Activated B cell treated with CpG ODN at 0.5 μM for 24 hours (primary cell): ENCODE measurements around the gene HHAT. TPM values are rescaled to one million over a fixed set of nuclear protein-coding genes. Genes with fewer than 3 reads are reported as not detected.
"Not testable (repeated sequence)": the region's sequence is repeated elsewhere in the genome, so short reads cannot be mapped to it uniquely, and the experiment has no call there.

ENCODE experiments used
- ATAC-seq: fragments of 200-7000 bp; cut with Tn5 transposase; one replicate; pipeline ENCODE4 v1.10.0; 2021; ENCODE audit warnings: low read depth, mild to moderate bottlenecking, moderate library complexity
- CTCF ChIA-PET: fragments of 350-600 bp; sonication (Branson Sonifier 250); formaldehyde crosslinking; loops from one replicate; lab custom pipeline; 2021; ENCODE audit warnings: antibody characterized with exemption; lab: Charles Lee
- POLR2A ChIA-PET: fragments of 350-600 bp; sonication (Branson Sonifier 250); formaldehyde crosslinking; loops from one replicate; lab custom pipeline; 2021; ENCODE audit warnings: antibody characterized with exemption; lab: Charles Lee
- DNase-seq: peaks from one replicate; pipeline ENCODE4 v3.0.0; 2022
- H3K27ac Mint-ChIP-seq: one replicate; pipeline ENCODE4 v1.8.0; 2020; ENCODE audit warnings: mixed read lengths
- H3K27me3 Mint-ChIP-seq: one replicate; pipeline ENCODE4 v1.8.0; 2021; ENCODE audit warnings: mixed read lengths
- H3K36me3 Mint-ChIP-seq: one replicate; pipeline ENCODE4 v1.8.0; 2021; ENCODE audit warnings: low read depth, mixed read lengths
- H3K4me1 Mint-ChIP-seq: one replicate; pipeline ENCODE4 v1.8.0; 2021; ENCODE audit warnings: mixed read lengths
- H3K4me3 Mint-ChIP-seq: one replicate; pipeline ENCODE4 v1.8.0; 2020; ENCODE audit warnings: mild to moderate bottlenecking, mixed read lengths
- H3K9me3 Mint-ChIP-seq: one replicate; pipeline ENCODE4 v1.8.0; 2020; ENCODE audit warnings: mixed read lengths
- CTCF ChIP-seq: fragments of 200-600 bp; IDR thresholded peaks from one replicate; pipeline ENCODE4 v1.8.0; 2022; ENCODE audit warnings: antibody characterized with exemption, mild to moderate bottlenecking
- intact Hi-C: fragments of 100-400 bp; cut with micrococcal nuclease; formaldehyde crosslinking; loops from one replicate; pipeline ENCODE4 v1.15.1; 2024
- total RNA-seq: library from RNA; stranded (reverse); gene quantifications from 2 replicates; pipeline ENCODE4 v1.2.3, GENCODE V29; 2022

Gene HHAT
- total RNA-seq, 1 donor from 2014 or later, result 8.5 TPM

DNA sequence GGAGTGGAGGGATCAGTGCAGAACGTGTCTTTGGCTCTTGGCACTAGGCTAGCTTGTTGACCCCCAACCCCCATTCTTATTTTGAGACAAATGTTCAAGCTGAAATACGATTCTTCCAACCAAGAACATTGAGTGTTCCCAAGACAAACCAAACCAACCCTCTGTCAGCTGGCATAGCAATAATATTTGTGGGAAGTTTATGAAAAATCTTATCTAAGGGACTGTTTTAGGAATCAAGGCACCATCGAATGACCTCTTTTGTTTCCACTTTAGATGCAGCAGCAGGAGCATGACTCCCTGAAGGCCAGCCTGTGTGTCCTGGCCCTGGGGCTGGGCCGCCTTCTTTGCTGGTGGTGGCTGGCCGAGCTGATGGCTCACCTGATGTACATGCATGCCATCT is 89.2 kb downstream of the HHAT start:
- H3K9me3 Mint-ChIP-seq, result no peaks in the 10 kb centered on the region

GRCh38 chr1:210418863-210419650 is 90.4 kb downstream of the HHAT start:
- TF ChIP-seq CTCF, result no peak

More for the DNA sequence above, 89.2 kb downstream of the HHAT start:
- POLR2A ChIA-PET, result interaction anchor here (0.5 kb wide), 1 partner anchor 842 kb away, joined by 5 read pairs; no protein-coding TSS in a partner anchor
- intact Hi-C loops, result no loop called here
- no peak for ATAC-seq
- no peak for DNase-seq
- H3K27me3 Mint-ChIP-seq, result no peaks in the 10 kb centered on the region
- H3K36me3 Mint-ChIP-seq, result peaks cover 5% of the 10 kb centered on the region
- no peak overlapping the region for H3K27ac Mint-ChIP-seq
- H3K4me3 Mint-ChIP-seq, result no peak overlapping the region
- TF ChIP-seq CTCF, result no peak
- no peaks in the 10 kb centered on the region for H3K4me1 Mint-ChIP-seq
- CTCF ChIA-PET, result no interaction called here

GRCh38 chr1:210426696-210427095 is 98.0 kb downstream of the HHAT start:
- H3K9me3 Mint-ChIP-seq, H3K27me3 Mint-ChIP-seq, intact Hi-C loops, CTCF ChIA-PET, H3K27ac Mint-ChIP-seq, H3K4me1 Mint-ChIP-seq, DNase-seq, ATAC-seq, H3K4me3 Mint-ChIP-seq, H3K36me3 Mint-ChIP-seq, POLR2A ChIA-PET: not testable (repeated sequence)

More at GRCh38 chr1:210418863-210419650, 90.4 kb downstream of the HHAT start:
- ChIA-PET CTCF (interaction anchor here (1.4 kb wide), 1 partner anchor 16 kb away, joined by 4 read pairs; no protein-coding TSS in a partner anchor), POLR2A (no interaction called here)
- DNase-seq, result no peak
- H3K9me3 Mint-ChIP-seq, result peaks cover 4% of the 10 kb centered on the region
- intact Hi-C loops, result no loop called here
- ATAC-seq, result no peak
- no peaks in the 10 kb centered on the region for H3K27me3 Mint-ChIP-seq
- no peak overlapping the region for H3K4me3 Mint-ChIP-seq
- peaks cover 7% of the 10 kb centered on the region for H3K36me3 Mint-ChIP-seq
- H3K4me1 Mint-ChIP-seq, result no peaks in the 10 kb centered on the region
- no peak overlapping the region for H3K27ac Mint-ChIP-seq

DNA sequence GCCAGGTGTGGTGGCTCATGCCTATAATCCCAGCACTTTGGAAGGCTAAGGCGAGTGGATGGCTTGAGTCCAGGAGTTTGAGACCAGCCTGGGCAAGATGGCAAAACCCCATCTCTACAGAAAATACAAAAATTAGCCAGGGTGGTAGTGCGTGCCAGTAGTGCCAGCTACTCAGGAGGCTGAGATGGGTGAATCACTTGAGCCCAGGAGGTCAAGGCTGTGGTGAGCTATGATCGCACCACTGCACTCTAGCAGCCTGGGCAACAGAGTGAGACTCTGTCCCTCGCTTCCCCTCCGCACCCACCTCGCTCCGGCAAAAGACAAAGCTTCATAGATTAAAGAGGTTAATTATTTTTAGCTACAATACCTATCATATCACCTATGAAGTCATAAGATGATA is 100.0 kb downstream of the HHAT start:
- no peak for TF ChIP-seq CTCF
- intact Hi-C loops, result no loop called here
- POLR2A ChIA-PET, result no interaction called here

GRCh38 chr1:210434223-210434622 is 105.5 kb downstream of the HHAT start:
- no peak for ATAC-seq
- POLR2A ChIA-PET, result no interaction called here
- Mint-ChIP-seq H3K9me3 (no peaks in the 10 kb centered on the region), H3K27me3 (no peaks in the 10 kb centered on the region), H3K4me3 (no peak overlapping the region), H3K36me3 (peaks cover 2% of the 10 kb centered on the region), H3K4me1 (no peaks in the 10 kb centered on the region), H3K27ac (no peak overlapping the region)
- no peak for TF ChIP-seq CTCF
- CTCF ChIA-PET, result no interaction called here
- intact Hi-C loops, result no loop called here
- DNase-seq, result no peak

More for the DNA sequence above, 100.0 kb downstream of the HHAT start:
- Mint-ChIP-seq H3K9me3 (peaks cover 4% of the 10 kb centered on the region), H3K27ac (no peak overlapping the region), H3K4me1 (peaks cover 7% of the 10 kb centered on the region), H3K36me3 (peaks cover 5% of the 10 kb centered on the region), H3K27me3 (no peaks in the 10 kb centered on the region), H3K4me3 (no peak overlapping the region)
- ATAC-seq (no peak), DNase-seq (no peak)
- CTCF ChIA-PET, result interaction anchor here (0.7 kb wide), 1 partner anchor 12 kb away, joined by 3 read pairs; no protein-coding TSS in a partner anchor
